Endothelial cell of umbilical vein (primary cell): ENCODE data around the gene PCID2. TPM values are rescaled to one million over a fixed set of nuclear protein-coding genes. Genes with fewer than 3 reads are reported as not detected.

Experiments used
- BruUV-seq: library from RNA; stranded (reverse); fragments of 400-500 nt; replicated peaks from 2 replicates; lab custom pipeline; 2021; lab: Mats Ljungman, UMichigan
- CTCF ChIA-PET: fragments of 300-600, 350-600 bp; sonication (Branson Sonifier 250); formaldehyde crosslinking; loops from one replicate; lab custom pipeline; 2021; ENCODE audit warnings: antibody characterized with exemption, inconsistent platforms; lab: Charles Lee
- POLR2A ChIA-PET: fragments of 300-600, 350-600 bp; sonication (Branson Sonifier 250); formaldehyde crosslinking; loops from one replicate; lab custom pipeline; 2021; ENCODE audit warnings: antibody characterized with exemption, inconsistent platforms; lab: Charles Lee
- DNase-seq: peaks from one replicate; pipeline ENCODE4 v3.0.0-alpha.2; 2011; ENCODE audit warnings: low read depth, low spot score
- FAIRE-seq: peaks from 2 replicates; lab custom pipeline; 2011; peaks lifted over from hg19 to GRCh38; lab: Jason Lieb, UNC
- H2AFZ ChIP-seq: 2 replicates; pipeline ENCODE4 v1.6.0; 2012; ENCODE audit warnings: low read depth, low read length, control low read depth, inconsistent platforms
- H3K27ac ChIP-seq: 2 replicates; pipeline ENCODE4 v1.5.1; 2011; ENCODE audit warnings: low read depth, mild to moderate bottlenecking, control low read depth, low read length, moderate library complexity; ENCODE audit not compliant: insufficient read depth
- H3K27me3 ChIP-seq, 2 experiments: 2 replicates each; pipeline versions ENCODE4 v1.6.0 to v1.6.1; 2011; ENCODE audit warnings: low read length in 2 of 2, mixed read lengths in 1 of 2; ENCODE audit not compliant: control insufficient read depth in 2 of 2, insufficient read depth in 2 of 2
- H3K36me3 ChIP-seq, 2 experiments: 2 replicates in 1 of 2; 3 replicates in 1 of 2; pipeline ENCODE4 v1.5.1; 2011; ENCODE audit warnings: low read length in 2 of 2, mild to moderate bottlenecking in 1 of 2, moderate library complexity in 1 of 2; ENCODE audit not compliant: control insufficient read depth in 2 of 2, insufficient read depth in 2 of 2; ENCODE audit errors: extremely low read depth in 1 of 2
- H3K4me1 ChIP-seq: 3 replicates; pipeline ENCODE4 v1.5.1; 2011; ENCODE audit warnings: mild to moderate bottlenecking, low read length; ENCODE audit not compliant: control insufficient read depth, insufficient read depth; ENCODE audit errors: extremely low read depth
- H3K4me2 ChIP-seq: 2 replicates; pipeline ENCODE4 v1.6.1; 2011; ENCODE audit warnings: low read length, control low read depth, mixed read lengths; ENCODE audit not compliant: insufficient read depth
- H3K4me3 ChIP-seq, 3 experiments: fragments of 200-600 bp in 1 of 3; sonication (generic), shearing (Covaris generic) in 1 of 3; replicated peaks in 1 of 3; 2 replicates each; pipeline ENCODE4 v1.5.1; 2011 to 2016; ENCODE audit warnings: control low read depth in 3 of 3, low read length in 3 of 3, mild to moderate bottlenecking in 2 of 3, inconsistent platforms in 1 of 3, low read depth in 1 of 3, moderate library complexity in 1 of 3; ENCODE audit not compliant: insufficient read depth in 1 of 3
- H3K79me2 ChIP-seq: 2 replicates; pipeline ENCODE4 v1.6.0; 2012; ENCODE audit warnings: low read length, inconsistent platforms; ENCODE audit not compliant: control insufficient read depth, insufficient read depth
- H3K9ac ChIP-seq: replicated peaks from 2 replicates; pipeline ENCODE3; 2011; ENCODE audit warnings: low read length, control low read depth; ENCODE audit not compliant: insufficient read depth; ENCODE audit errors: extremely low read depth
- H3K9me1 ChIP-seq: replicated peaks from 3 replicates; pipeline ENCODE4 v1.6.0; 2011; ENCODE audit warnings: mild to moderate bottlenecking, low read length; ENCODE audit not compliant: control insufficient read depth, insufficient read depth; ENCODE audit errors: extremely low read depth
- H3K9me3 ChIP-seq: replicated peaks from 2 replicates; pipeline ENCODE4 v1.5.1; 2012; ENCODE audit warnings: low read length, inconsistent platforms; ENCODE audit not compliant: control insufficient read depth, insufficient read depth
- H4K20me1 ChIP-seq: replicated peaks from 2 replicates; pipeline ENCODE3; 2011; ENCODE audit warnings: mild to moderate bottlenecking, low read length; ENCODE audit not compliant: control insufficient read depth, insufficient read depth; ENCODE audit errors: extremely low read depth
- EZH2 ChIP-seq: IDR thresholded peaks from 2 replicates; pipeline ENCODE4 v1.6.1; 2012; ENCODE audit warnings: borderline replicate concordance, low read depth, mild to moderate bottlenecking, moderate library complexity, low read length, inconsistent platforms; ENCODE audit not compliant: severe bottlenecking
- FOS ChIP-seq: IDR thresholded peaks from 2 replicates; pipeline ENCODE4 v1.6.1; 2011; ENCODE audit warnings: mild to moderate bottlenecking, low read length, moderate library complexity, borderline replicate concordance; ENCODE audit not compliant: insufficient read depth
- JUN ChIP-seq: IDR thresholded peaks from 2 replicates; pipeline ENCODE4 v1.6.1; 2011; ENCODE audit warnings: borderline replicate concordance, low read depth; ENCODE audit not compliant: insufficient read length, insufficient read depth
- MAX ChIP-seq: IDR thresholded peaks from 2 replicates; pipeline ENCODE4 v1.6.1; 2011; ENCODE audit not compliant: insufficient read depth, insufficient read length
- MYC ChIP-seq: IDR thresholded peaks from one replicate; pipeline ENCODE4 v1.6.1; 2011; ENCODE audit warnings: mild to moderate bottlenecking, low read depth, low read length
- dilution Hi-C: fragments of 300-500 bp; cut with MboI; formaldehyde crosslinking; loops from one replicate; pipeline ENCODE4 v1.15.0; 2019; ENCODE audit warnings: low sequenced_read_pairs; ENCODE audit not compliant: extremely low pct_ligation_motif_present
- intact Hi-C: fragments of 100-400 bp; cut with micrococcal nuclease; formaldehyde crosslinking; loops from one replicate; pipeline ENCODE4 v1.10.0; 2022
- polyA plus RNA-seq, 4 experiments: library from polyadenylated mRNA; depleted of rRNA in 3 of 4; stranded (reverse) in 3 of 4; unstranded in 1 of 4; fragments of >200 nt; gene quantifications; 2 replicates each; pipeline versions ENCODE4 v1.2.1 to v1.2.3, GENCODE V29; 2011 to 2012; ENCODE audit warnings: missing spikeins in 1 of 4
- total RNA-seq: library from RNA; stranded (reverse); gene quantifications from 2 replicates; pipeline ENCODE4 v1.2.3, GENCODE V29; 2021
- TF ChIP-seq, protein P1 (sequence below), 2 donors: IDR thresholded peaks; 1 replicate in 1 of 2; 2 replicates in 1 of 2; pipeline ENCODE4 v1.5.1; 2011; ENCODE audit warnings: low read length in 2 of 2, mild to moderate bottlenecking in 2 of 2, moderate library complexity in 2 of 2, control low read depth in 1 of 2, inconsistent platforms in 1 of 2, low read depth in 1 of 2; ENCODE audit not compliant: insufficient read depth in 1 of 2; ENCODE audit errors: extremely low read depth in 1 of 2

Gene PCID2
- total and polyA plus RNA-seq, 2 donors (not counting 3 experiments of a cell fraction or from before 2014, with no cell fraction given), result 52.1 to 55.6 TPM

GRCh38 chr13:113219256-113219940 is 10.9 kb upstream of the PCID2 start:
- Histone ChIP-seq H2AFZ (no peak overlapping the region), H3K4me3 (no peak overlapping the region), H3K79me2 (peaks cover 83% of the 10 kb centered on the region), H4K20me1 (peaks cover 4% of the 10 kb centered on the region), H3K27me3 (no peaks in the 10 kb centered on the region), H3K27ac (no peak overlapping the region), H3K4me1 (peaks cover 3% of the 10 kb centered on the region), H3K4me2 (no peak overlapping the region), H3K9me3 (no peaks in the 10 kb centered on the region), H3K9me1 (no peaks in the 10 kb centered on the region), H3K9ac (no peak overlapping the region), H3K36me3 (peaks cover 6 to 16% of the 10 kb centered on the region in 2 experiments)
- intact Hi-C loops (no loop called here), dilution Hi-C loops (no loop called here)
- POLR2A ChIA-PET, result no interaction called here
- no peak for DNase-seq
- no TSS peak for BruUV-seq
- CTCF ChIA-PET, result no interaction called here
- no peak for TF ChIP-seq MAX
- no peak for TF ChIP-seq EZH2
- TF ChIP-seq, protein P1, sequence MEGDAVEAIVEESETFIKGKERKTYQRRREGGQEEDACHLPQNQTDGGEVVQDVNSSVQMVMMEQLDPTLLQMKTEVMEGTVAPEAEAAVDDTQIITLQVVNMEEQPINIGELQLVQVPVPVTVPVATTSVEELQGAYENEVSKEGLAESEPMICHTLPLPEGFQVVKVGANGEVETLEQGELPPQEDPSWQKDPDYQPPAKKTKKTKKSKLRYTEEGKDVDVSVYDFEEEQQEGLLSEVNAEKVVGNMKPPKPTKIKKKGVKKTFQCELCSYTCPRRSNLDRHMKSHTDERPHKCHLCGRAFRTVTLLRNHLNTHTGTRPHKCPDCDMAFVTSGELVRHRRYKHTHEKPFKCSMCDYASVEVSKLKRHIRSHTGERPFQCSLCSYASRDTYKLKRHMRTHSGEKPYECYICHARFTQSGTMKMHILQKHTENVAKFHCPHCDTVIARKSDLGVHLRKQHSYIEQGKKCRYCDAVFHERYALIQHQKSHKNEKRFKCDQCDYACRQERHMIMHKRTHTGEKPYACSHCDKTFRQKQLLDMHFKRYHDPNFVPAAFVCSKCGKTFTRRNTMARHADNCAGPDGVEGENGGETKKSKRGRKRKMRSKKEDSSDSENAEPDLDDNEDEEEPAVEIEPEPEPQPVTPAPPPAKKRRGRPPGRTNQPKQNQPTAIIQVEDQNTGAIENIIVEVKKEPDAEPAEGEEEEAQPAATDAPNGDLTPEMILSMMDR (IDR thresholded peaks at IDR 0.05; ENCODE audit: extremely low read depth in 1 of 2, insufficient read depth in 1 of 2, low read depth in 1 of 2, low read length in 2 of 2), result no peak
- no peak for TF ChIP-seq JUN
- no peak for TF ChIP-seq MYC
- TF ChIP-seq FOS, result no peak
- FAIRE-seq, result no peak
